ENCODE results near the gene ABLIM3. TPM values are rescaled to one million over a fixed set of nuclear protein-coding genes. Genes with fewer than 3 reads are reported as not detected.

ABLIM3 gene
- total and polyA plus RNA-seq, 9 donors: 33.2 to 131 (median 109) TPM

- WGBS (ENCODE audit: insufficient coverage): no CpG with 5 or more reads among the region's 1 CpG
- no peak overlapping the region for H3K4me3 ChIP-seq (ENCODE audit: low read length)
- H3K4me1 ChIP-seq (ENCODE audit: control insufficient read depth, insufficient read depth, low read length): peaks cover 4% of the 10 kb centered on the region
- no peaks in the 10 kb centered on the region for H3K9me3 ChIP-seq (replicated peaks; ENCODE audit: control insufficient read depth, low read depth, low read length)
- no peak overlapping the region for H3K27ac ChIP-seq (ENCODE audit: low read length)
- no peak for DNase-seq
- H3K27me3 ChIP-seq (ENCODE audit: control insufficient read depth, insufficient read depth, low read length): no peaks in the 10 kb centered on the region
- H3K36me3 ChIP-seq (ENCODE audit: control insufficient read depth, insufficient read depth, low read length): no peaks in the 10 kb centered on the region
These were observed 23.3 kb upstream of the ABLIM3 start for GRCh38 chr5:149117970-149118369.

GRCh38 chr5:149118463-149118862 is 22.8 kb upstream of the ABLIM3 start:
- Histone ChIP-seq H3K9me3 (replicated peaks; ENCODE audit: control insufficient read depth, low read depth, low read length) (no peaks in the 10 kb centered on the region), H3K36me3 (ENCODE audit: control insufficient read depth, insufficient read depth, low read length) (no peaks in the 10 kb centered on the region), H3K27me3 (ENCODE audit: control insufficient read depth, insufficient read depth, low read length) (no peaks in the 10 kb centered on the region), H3K4me3 (ENCODE audit: low read length) (no peak overlapping the region), H3K27ac (ENCODE audit: low read length) (no peak overlapping the region), H3K4me1 (ENCODE audit: control insufficient read depth, insufficient read depth, low read length) (peaks cover 4% of the 10 kb centered on the region)
- no peak for DNase-seq

GRCh38 chr5:149121145-149121544 is 20.1 kb upstream of the ABLIM3 start:
- Histone ChIP-seq H3K27me3 (ENCODE audit: control insufficient read depth, insufficient read depth, low read length) (peaks cover 3% of the 10 kb centered on the region), H3K4me1 (ENCODE audit: control insufficient read depth, insufficient read depth, low read length) (peaks cover 4% of the 10 kb centered on the region), H3K27ac (ENCODE audit: low read length) (no peak overlapping the region), H3K9me3 (replicated peaks; ENCODE audit: control insufficient read depth, low read depth, low read length) (no peaks in the 10 kb centered on the region), H3K4me3 (ENCODE audit: low read length) (no peak overlapping the region), H3K36me3 (ENCODE audit: control insufficient read depth, insufficient read depth, low read length) (no peaks in the 10 kb centered on the region)
- 31% methylated on average over 2 of the region's 2 CpGs for WGBS (ENCODE audit: insufficient coverage)
- no peak for DNase-seq

- Histone ChIP-seq H3K9me3 (replicated peaks; ENCODE audit: control insufficient read depth, low read depth, low read length) (no peaks in the 10 kb centered on the region), H3K27me3 (ENCODE audit: control insufficient read depth, insufficient read depth, low read length) (peaks cover 5% of the 10 kb centered on the region), H3K36me3 (ENCODE audit: control insufficient read depth, insufficient read depth, low read length) (no peaks in the 10 kb centered on the region), H3K27ac (ENCODE audit: low read length) (no peak overlapping the region), H3K4me3 (ENCODE audit: low read length) (no peak overlapping the region), H3K4me1 (ENCODE audit: control insufficient read depth, insufficient read depth, low read length) (peaks cover 4% of the 10 kb centered on the region)
- 70% methylated on average over 7 of the region's 9 CpGs for WGBS (ENCODE audit: insufficient coverage)
- DNase-seq: no peak
These were observed 18.1 kb upstream of the ABLIM3 start for GRCh38 chr5:149123211-149123610.

GRCh38 chr5:149125386-149125891 is 15.9 kb upstream of the ABLIM3 start:
- Histone ChIP-seq H3K27me3 (ENCODE audit: control insufficient read depth, insufficient read depth, low read length) (peaks cover 5% of the 10 kb centered on the region), H3K27ac (ENCODE audit: low read length) (no peak overlapping the region), H3K4me3 (ENCODE audit: low read length) (no peak overlapping the region), H3K4me1 (ENCODE audit: control insufficient read depth, insufficient read depth, low read length) (peaks cover 4% of the 10 kb centered on the region), H3K9me3 (replicated peaks; ENCODE audit: control insufficient read depth, low read depth, low read length) (no peaks in the 10 kb centered on the region), H3K36me3 (ENCODE audit: control insufficient read depth, insufficient read depth, low read length) (no peaks in the 10 kb centered on the region)
- 26% methylated on average over 8 of the region's 12 CpGs for WGBS (ENCODE audit: insufficient coverage)
- DNase-seq: no peak

GRCh38 chr5:149126906-149127305 is 14.4 kb upstream of the ABLIM3 start:
- 50% methylated on average over 1 of the region's 6 CpGs for WGBS (ENCODE audit: insufficient coverage)
- Histone ChIP-seq H3K36me3 (ENCODE audit: control insufficient read depth, insufficient read depth, low read length) (no peaks in the 10 kb centered on the region), H3K4me1 (ENCODE audit: control insufficient read depth, insufficient read depth, low read length) (no peaks in the 10 kb centered on the region), H3K9me3 (replicated peaks; ENCODE audit: control insufficient read depth, low read depth, low read length) (no peaks in the 10 kb centered on the region), H3K27me3 (ENCODE audit: control insufficient read depth, insufficient read depth, low read length) (peaks cover 5% of the 10 kb centered on the region), H3K27ac (ENCODE audit: low read length) (no peak overlapping the region), H3K4me3 (ENCODE audit: low read length) (no peak overlapping the region)
- DNase-seq: no peak

- Histone ChIP-seq H3K4me3 (ENCODE audit: low read length) (no peak overlapping the region), H3K36me3 (ENCODE audit: control insufficient read depth, insufficient read depth, low read length) (no peaks in the 10 kb centered on the region), H3K27ac (ENCODE audit: low read length) (no peak overlapping the region), H3K9me3 (replicated peaks; ENCODE audit: control insufficient read depth, low read depth, low read length) (no peaks in the 10 kb centered on the region), H3K27me3 (ENCODE audit: control insufficient read depth, insufficient read depth, low read length) (peaks cover 5% of the 10 kb centered on the region), H3K4me1 (ENCODE audit: control insufficient read depth, insufficient read depth, low read length) (no peaks in the 10 kb centered on the region)
- no CpG with 5 or more reads among the region's 3 CpGs for WGBS (ENCODE audit: insufficient coverage)
- no peak for DNase-seq
These were observed 13.8 kb upstream of the ABLIM3 start for GRCh38 chr5:149127394-149127955.

- WGBS (ENCODE audit: insufficient coverage): 80% methylated on average over 4 of the region's 13 CpGs
- H3K27ac ChIP-seq (ENCODE audit: low read length): no peak overlapping the region
- H3K4me3 ChIP-seq (ENCODE audit: low read length): no peak overlapping the region
- no peaks in the 10 kb centered on the region for H3K36me3 ChIP-seq (ENCODE audit: control insufficient read depth, insufficient read depth, low read length)
- H3K9me3 ChIP-seq (replicated peaks; ENCODE audit: control insufficient read depth, low read depth, low read length): no peaks in the 10 kb centered on the region
- no peak for DNase-seq
- peaks cover 5% of the 10 kb centered on the region for H3K27me3 ChIP-seq (ENCODE audit: control insufficient read depth, insufficient read depth, low read length)
- H3K4me1 ChIP-seq (ENCODE audit: control insufficient read depth, insufficient read depth, low read length): peaks cover 4% of the 10 kb centered on the region
These were observed 13.0 kb upstream of the ABLIM3 start for GRCh38 chr5:149128023-149128875.

GRCh38 chr5:149129181-149129580 is 12.1 kb upstream of the ABLIM3 start:
- DNase-seq: no peak
- Histone ChIP-seq H3K4me3 (ENCODE audit: low read length) (no peak overlapping the region), H3K9me3 (replicated peaks; ENCODE audit: control insufficient read depth, low read depth, low read length) (no peaks in the 10 kb centered on the region), H3K27me3 (ENCODE audit: control insufficient read depth, insufficient read depth, low read length) (peaks cover 7% of the 10 kb centered on the region), H3K27ac (ENCODE audit: low read length) (no peak overlapping the region), H3K36me3 (ENCODE audit: control insufficient read depth, insufficient read depth, low read length) (no peaks in the 10 kb centered on the region), H3K4me1 (ENCODE audit: control insufficient read depth, insufficient read depth, low read length) (peaks cover 7% of the 10 kb centered on the region)
- WGBS (ENCODE audit: insufficient coverage): 100% methylated on average over 1 of the region's 1 CpG

- Histone ChIP-seq H3K9me3 (replicated peaks; ENCODE audit: control insufficient read depth, low read depth, low read length) (no peaks in the 10 kb centered on the region), H3K36me3 (ENCODE audit: control insufficient read depth, insufficient read depth, low read length) (no peaks in the 10 kb centered on the region), H3K4me1 (ENCODE audit: control insufficient read depth, insufficient read depth, low read length) (peaks cover 10% of the 10 kb centered on the region), H3K27me3 (ENCODE audit: control insufficient read depth, insufficient read depth, low read length) (peaks cover 7% of the 10 kb centered on the region), H3K27ac (ENCODE audit: low read length) (no peak overlapping the region), H3K4me3 (ENCODE audit: low read length) (no peak overlapping the region)
- WGBS (ENCODE audit: insufficient coverage): no CpG with 5 or more reads among the region's 8 CpGs
- DNase-seq: no peak
These were observed 11.0 kb upstream of the ABLIM3 start for GRCh38 chr5:149130121-149130914.
